ENCODE data around the gene CACNA2D2.

Gene CACNA2D2

GRCh38 chr3:50327129-50327528 lies 176.3 kb downstream of the CACNA2D2 start:
- no peak for TF ChIP-seq ZNF473 (tag by site-specific recombination; IDR thresholded peaks at IDR 0.05)
- no peak for TF ChIP-seq ZNF707 (tag by site-specific recombination; IDR thresholded peaks at IDR 0.05)
- TF ChIP-seq ZNF560 (tag by site-specific recombination; IDR thresholded peaks at IDR 0.05; ENCODE audit: borderline replicate concordance) = no peak
- no peak for TF ChIP-seq PRDM4 (tag by site-specific recombination; IDR thresholded peaks at IDR 0.05)
- no peak for TF ChIP-seq ZNF362 (tag by site-specific recombination; IDR thresholded peaks at IDR 0.05)

GRCh38 chr3:50326182-50326541 lies 177.3 kb downstream of the CACNA2D2 start:
- Histone ChIP-seq H3K36me3 (ENCODE audit: control insufficient read depth in 2 of 2, insufficient read depth in 1 of 2, low read length in 2 of 2) (peaks cover 3 to 56% of the 10 kb centered on the region in 2 experiments), H3K27ac (ENCODE audit: extremely low read depth, low read depth, low read length) (no peak overlapping the region), H3K9me3 (ENCODE audit: control insufficient read depth, insufficient read depth, low read depth, low read length) (no peaks in the 10 kb centered on the region), H3K4me1 (ENCODE audit: control insufficient read depth, insufficient read depth, low read length) (no peaks in the 10 kb centered on the region), H3K4me3 (ENCODE audit: low read depth, low read length) (no peak overlapping the region)
- ChIA-PET CTCF (interaction anchor here (0.7 to 1.3 kb wide), 3 partner anchors 66 to 216 kb away, joined by 3 to 6 read pairs (median 4); no protein-coding TSS in a partner anchor), POLR2A (no interaction called here)
- no peak for TF ChIP-seq GLIS1 (tag by site-specific recombination; IDR thresholded peaks at IDR 0.05)
- no peak for TF ChIP-seq TCF7L2 (IDR thresholded peaks at IDR 0.05; ENCODE audit: borderline replicate concordance, low read depth, low read length)
- no peak for TF ChIP-seq TSHZ1 (tag by site-specific recombination; IDR thresholded peaks at IDR 0.05; ENCODE audit: borderline replicate concordance)
- TF ChIP-seq REPIN1 (tag by site-specific recombination; IDR thresholded peaks at IDR 0.05; ENCODE audit: low read depth) = no peak
- no peak for TF ChIP-seq ZBTB8A (tag by site-specific recombination; IDR thresholded peaks at IDR 0.05)
- no peak for TF ChIP-seq ZNF280D (tag by site-specific recombination; IDR thresholded peaks at IDR 0.05)
- no peak for TF ChIP-seq ZNF747 (tag by site-specific recombination; IDR thresholded peaks at IDR 0.05)
- TF ChIP-seq ZNF777 (tag by site-specific recombination; IDR thresholded peaks at IDR 0.05; ENCODE audit: borderline replicate concordance) = no peak
- no peak for TF ChIP-seq ZBTB49 (tag by site-specific recombination; IDR thresholded peaks at IDR 0.05; ENCODE audit: low read depth)
- no peak for TF ChIP-seq ZNF561 (tag by site-specific recombination; IDR thresholded peaks at IDR 0.05; ENCODE audit: borderline replicate concordance)
- TF ChIP-seq ZNF513 (tag by site-specific recombination; IDR thresholded peaks at IDR 0.05) = no peak
- no peak for TF ChIP-seq ZNF530 (tag by site-specific recombination; IDR thresholded peaks at IDR 0.05; ENCODE audit: low read depth)
- no peak for TF ChIP-seq ZSCAN5A (tag by site-specific recombination; IDR thresholded peaks at IDR 0.05)

More at GRCh38 chr3:50327129-50327528, 176.3 kb downstream of the CACNA2D2 start:
- ChIA-PET CTCF (no interaction called here), POLR2A (interaction anchor here (1.4 to 2.6 kb wide), 9 partner anchors 10 to 67 kb away, joined by 3 to 63 read pairs (median 8); partner anchors contain the start of genes HYAL3, IFRD2, NAA80 and RASSF1)
- peak overlapping the region; percentile 59; the same call in 1 of the 2 replicates for H3K27ac ChIP-seq (ENCODE audit: extremely low read depth, low read depth, low read length)
- peak overlapping the region; percentile 92 for H3K4me3 ChIP-seq (ENCODE audit: low read depth, low read length)
- H3K9me3 ChIP-seq (ENCODE audit: control insufficient read depth, insufficient read depth, low read depth, low read length) = no peaks in the 10 kb centered on the region
- H3K4me1 ChIP-seq (ENCODE audit: control insufficient read depth, insufficient read depth, low read length) = no peaks in the 10 kb centered on the region
- peaks cover 3 to 66% of the 10 kb centered on the region in 2 experiments for H3K36me3 ChIP-seq (ENCODE audit: control insufficient read depth in 2 of 2, insufficient read depth in 1 of 2, low read length in 2 of 2)

Measured in HEK293 (cell line).